Caco-2 (cell line): ENCODE results near the gene FARS2. TPM values are rescaled to one million over a fixed set of nuclear protein-coding genes. Genes with fewer than 3 reads are reported as not detected.

ENCODE experiments used
- BruUV-seq: library from RNA; stranded (reverse); fragments of 400-500 nt; replicated peaks from 2 replicates; lab custom pipeline; 2021; lab: Mats Ljungman, UMichigan
- CTCF ChIA-PET: fragments of 300-600 bp; sonication (Branson Sonifier 250); formaldehyde crosslinking; loops from one replicate; lab custom pipeline; 2022; ENCODE audit warnings: antibody characterized with exemption; lab: Charles Lee
- POLR2A ChIA-PET: fragments of 300-600 bp; sonication (Branson Sonifier 250); formaldehyde crosslinking; loops from one replicate; lab custom pipeline; 2022; ENCODE audit warnings: antibody characterized with exemption; lab: Charles Lee
- DNase-seq, 2 experiments: peaks; one replicate each; pipeline versions ENCODE4 v3.0.0 to v3.0.0-alpha.2; 2020 to 2022
- H3K27me3 ChIP-seq: replicated peaks from 2 replicates; pipeline ENCODE4 v1.6.0; 2011; ENCODE audit warnings: low read length; ENCODE audit not compliant: control insufficient read depth, insufficient read depth
- H3K36me3 ChIP-seq: 2 replicates; pipeline ENCODE4 v1.5.1; 2011; ENCODE audit warnings: low read length; ENCODE audit not compliant: control insufficient read depth, insufficient read depth
- H3K4me1 ChIP-seq: fragments of 250-450 bp; sonication (Bioruptor Pico); 2 replicates; pipeline ENCODE4 v1.5.1; 2020; ENCODE audit warnings: mild to moderate bottlenecking
- H3K4me3 ChIP-seq: 2 replicates; pipeline ENCODE4 v1.5.1; 2011; ENCODE audit warnings: low read depth, mild to moderate bottlenecking, control low read depth, low read length
- H3K9me3 ChIP-seq: fragments of 250-450 bp; sonication (Bioruptor Pico); 2 replicates; pipeline ENCODE4 v1.5.1; 2020; ENCODE audit warnings: mild to moderate bottlenecking, moderate library complexity
- H3K27ac Mint-ChIP-seq: one replicate; pipeline ENCODE4 v1.8.0; 2022; ENCODE audit warnings: mixed read lengths; ENCODE audit not compliant: unreplicated experiment
- H3K27me3 Mint-ChIP-seq: one replicate; pipeline ENCODE4 v1.8.0; 2022; ENCODE audit warnings: mixed read lengths; ENCODE audit not compliant: insufficient read depth, unreplicated experiment
- H3K36me3 Mint-ChIP-seq: one replicate; pipeline ENCODE4 v1.8.0; 2022; ENCODE audit warnings: mild to moderate bottlenecking, mixed read lengths; ENCODE audit not compliant: insufficient read depth, unreplicated experiment
- H3K4me1 Mint-ChIP-seq: one replicate; pipeline ENCODE4 v1.8.0; 2022; ENCODE audit warnings: low read depth, mixed read lengths; ENCODE audit not compliant: unreplicated experiment
- H3K4me3 Mint-ChIP-seq: one replicate; pipeline ENCODE4 v1.8.0; 2022; ENCODE audit warnings: mild to moderate bottlenecking, moderate library complexity, mixed read lengths; ENCODE audit not compliant: unreplicated experiment
- H3K9me3 Mint-ChIP-seq: one replicate; pipeline ENCODE4 v1.8.0; 2022; ENCODE audit warnings: mixed read lengths; ENCODE audit not compliant: unreplicated experiment
- CTCF ChIP-seq, 2 experiments: fragments of 200-600 bp in 1 of 2; IDR thresholded peaks; 1 replicate in 1 of 2; 2 replicates in 1 of 2; pipeline versions ENCODE4 v1.5.1 to v1.8.0; 2011 to 2022; ENCODE audit warnings: antibody characterized with exemption in 1 of 2, control low read depth in 1 of 2, inconsistent platforms in 1 of 2, low read depth in 1 of 2, low read length in 1 of 2, mild to moderate bottlenecking in 1 of 2, moderate library complexity in 1 of 2; ENCODE audit not compliant: insufficient read depth in 1 of 2, severe bottlenecking in 1 of 2, unreplicated experiment in 1 of 2
- intact Hi-C: fragments of 100-400 bp; cut with micrococcal nuclease; formaldehyde crosslinking; loops from one replicate; pipeline ENCODE4 v1.10.0; 2022; ENCODE audit not compliant: unreplicated experiment
- total RNA-seq: library from RNA; stranded (reverse); gene quantifications from 2 replicates; pipeline ENCODE4 v1.2.3, GENCODE V29; 2022

Gene FARS2
- total RNA-seq, 1 experiment from 2014 or later: 15.4 TPM

GRCh38 chr6:5384276-5384675 is 123.0 kb downstream of the FARS2 start:
- H3K4me3 Mint-ChIP-seq: no peak overlapping the region
- H3K27me3 Mint-ChIP-seq: no peaks in the 10 kb centered on the region
- intact Hi-C loops: no loop called here
- BruUV-seq: no TSS peak
- no peaks in the 10 kb centered on the region for H3K36me3 Mint-ChIP-seq
- no peaks in the 10 kb centered on the region for H3K36me3 ChIP-seq
- no peaks in the 10 kb centered on the region for H3K9me3 ChIP-seq
- H3K4me3 ChIP-seq: no peak overlapping the region
- no peak overlapping the region for H3K27ac Mint-ChIP-seq
- H3K4me1 Mint-ChIP-seq: peaks cover 7% of the 10 kb centered on the region
- no peak for DNase-seq
- CTCF ChIA-PET: no interaction called here
- H3K4me1 ChIP-seq: no peaks in the 10 kb centered on the region
- POLR2A ChIA-PET: no interaction called here
- no peaks in the 10 kb centered on the region for H3K27me3 ChIP-seq
- H3K9me3 Mint-ChIP-seq: no peaks in the 10 kb centered on the region
- no peak for TF ChIP-seq CTCF (IDR thresholded peaks at IDR 0.05; ENCODE audit: insufficient read depth in 1 of 2, low read depth in 1 of 2, low read length in 1 of 2, severe bottlenecking in 1 of 2, unreplicated experiment in 1 of 2)

GRCh38 chr6:5388326-5388725 is 127.0 kb downstream of the FARS2 start:
- intact Hi-C loops: no loop called here
- POLR2A ChIA-PET: no interaction called here
- Histone ChIP-seq H3K27me3 (no peaks in the 10 kb centered on the region), H3K36me3 (no peaks in the 10 kb centered on the region), H3K4me3 (no peak overlapping the region), H3K4me1 (no peaks in the 10 kb centered on the region), H3K9me3 (no peaks in the 10 kb centered on the region)
- no peaks in the 10 kb centered on the region for H3K4me1 Mint-ChIP-seq
- H3K4me3 Mint-ChIP-seq: no peak overlapping the region
- CTCF ChIA-PET: no interaction called here
- no peaks in the 10 kb centered on the region for H3K27me3 Mint-ChIP-seq
- DNase-seq: no peak
- no TSS peak for BruUV-seq
- TF ChIP-seq CTCF (IDR thresholded peaks at IDR 0.05; ENCODE audit: insufficient read depth in 1 of 2, low read depth in 1 of 2, low read length in 1 of 2, severe bottlenecking in 1 of 2, unreplicated experiment in 1 of 2): no peak
- H3K27ac Mint-ChIP-seq: no peak overlapping the region
- no peaks in the 10 kb centered on the region for H3K36me3 Mint-ChIP-seq
- no peaks in the 10 kb centered on the region for H3K9me3 Mint-ChIP-seq

GRCh38 chr6:5389086-5389745 is 127.9 kb downstream of the FARS2 start:
- no peaks in the 10 kb centered on the region for H3K4me1 ChIP-seq
- H3K9me3 Mint-ChIP-seq: no peaks in the 10 kb centered on the region
- no peak overlapping the region for H3K4me3 ChIP-seq
- intact Hi-C loops: no loop called here
- H3K27me3 ChIP-seq: no peaks in the 10 kb centered on the region
- H3K36me3 ChIP-seq: no peaks in the 10 kb centered on the region
- H3K4me3 Mint-ChIP-seq: no peak overlapping the region
- H3K36me3 Mint-ChIP-seq: no peaks in the 10 kb centered on the region
- no peak for DNase-seq
- no peak overlapping the region for H3K27ac Mint-ChIP-seq
- POLR2A ChIA-PET: no interaction called here
- no peaks in the 10 kb centered on the region for H3K9me3 ChIP-seq
- no peaks in the 10 kb centered on the region for H3K4me1 Mint-ChIP-seq
- CTCF ChIA-PET: no interaction called here
- no peak for TF ChIP-seq CTCF (IDR thresholded peaks at IDR 0.05; ENCODE audit: insufficient read depth in 1 of 2, low read depth in 1 of 2, low read length in 1 of 2, severe bottlenecking in 1 of 2, unreplicated experiment in 1 of 2)
- BruUV-seq: no TSS peak
- no peaks in the 10 kb centered on the region for H3K27me3 Mint-ChIP-seq
